HG03280 (cell line): ENCODE measurements around the gene EFCAB8.
"Not testable (repeated sequence)": the region's sequence is repeated elsewhere in the genome, so short reads cannot be mapped to it uniquely, and the experiment has no call there.

ENCODE experiments used
- ATAC-seq: cut with Tn5 transposase; IDR thresholded peaks from one replicate; pipeline ENCODE4 v1.9.1; 2021; ENCODE audit warnings: mild to moderate bottlenecking, moderate library complexity; ENCODE audit not compliant: unreplicated experiment

EFCAB8 gene

GRCh38 chr20:32885185-32885584 lies 26.5 kb downstream of the EFCAB8 start:
- no peak for ATAC-seq

GRCh38 chr20:32885952-32886351 lies 27.2 kb downstream of the EFCAB8 start:
- no peak for ATAC-seq

GRCh38 chr20:32886652-32887051 lies 27.9 kb downstream of the EFCAB8 start:
- ATAC-seq = no peak

- ATAC-seq = no peak
Measured at GRCh38 chr20:32887492-32887891, 28.8 kb downstream of the EFCAB8 start.

GRCh38 chr20:32888636-32889035 lies 29.9 kb downstream of the EFCAB8 start:
- no peak for ATAC-seq

GRCh38 chr20:32889281-32889680 lies 30.6 kb downstream of the EFCAB8 start:
- ATAC-seq = no peak

GRCh38 chr20:32891491-32891890 lies 32.8 kb downstream of the EFCAB8 start:
- no peak for ATAC-seq

- ATAC-seq = no peak
Measured at GRCh38 chr20:32891926-32892660, 33.4 kb downstream of the EFCAB8 start.

GRCh38 chr20:32893263-32894025 lies 34.7 kb downstream of the EFCAB8 start:
- no peak for ATAC-seq

GRCh38 chr20:32894026-32894483 lies 35.3 kb downstream of the EFCAB8 start:
- no peak for ATAC-seq

GRCh38 chr20:32894711-32895355 lies 36.1 kb downstream of the EFCAB8 start:
- ATAC-seq = no peak

- ATAC-seq = no peak
Measured at GRCh38 chr20:32896521-32897280, 38.0 kb downstream of the EFCAB8 start.

- ATAC-seq = no peak
Measured at GRCh38 chr20:32898729-32899128, 40.0 kb downstream of the EFCAB8 start.

GRCh38 chr20:32902456-32903420 lies 44.0 kb downstream of the EFCAB8 start:
- ATAC-seq = no peak

GRCh38 chr20:32903666-32904175 lies 45.0 kb downstream of the EFCAB8 start:
- no peak for ATAC-seq

- ATAC-seq = not testable (repeated sequence)
Measured at GRCh38 chr20:32904678-32905077, 46.0 kb downstream of the EFCAB8 start.

GRCh38 chr20:32906200-32906599 lies 47.5 kb downstream of the EFCAB8 start:
- ATAC-seq = no peak

GRCh38 chr20:32906871-32907495 lies 48.3 kb downstream of the EFCAB8 start:
- ATAC-seq = no peak

- ATAC-seq = no peak
Measured at GRCh38 chr20:32907886-32908285, 49.2 kb downstream of the EFCAB8 start.
